K562 (cell line): ENCODE data around the gene F12. TPM values are rescaled to one million over a fixed set of nuclear protein-coding genes. Genes with fewer than 3 reads are reported as not detected.

Source experiments
- CBX1 ChIP-seq: sonication (generic); IDR thresholded peaks from 2 replicates; pipeline ENCODE4 v1.6.1; 2016; ENCODE audit warnings: antibody characterized with exemption, low read depth, mild to moderate bottlenecking
- CREBBP ChIP-seq: IDR thresholded peaks from one replicate; pipeline ENCODE4 v1.6.1; 2012; ENCODE audit warnings: low read depth, mild to moderate bottlenecking, control low read depth, inconsistent platforms, low read length
- CREM ChIP-seq: IDR thresholded peaks from 2 replicates; pipeline ENCODE4 v1.6.1; 2014; ENCODE audit warnings: antibody characterized with exemption, low read depth
- CTCFL ChIP-seq: IDR thresholded peaks from 2 replicates; pipeline ENCODE4 v1.6.1; 2011; ENCODE audit warnings: borderline replicate concordance, low read depth, mild to moderate bottlenecking, moderate library complexity, low read length; ENCODE audit not compliant: insufficient read depth, poor library complexity, severe bottlenecking
- E2F1 ChIP-seq: sonication (generic); formaldehyde crosslinking; IDR thresholded peaks from 2 replicates; pipeline ENCODE4 v1.8.1; 2023; ENCODE audit warnings: mild to moderate bottlenecking, missing genetic modification reagents, moderate library complexity
- EP300 ChIP-seq: IDR thresholded peaks from 2 replicates; pipeline ENCODE4 v1.6.1; 2012; ENCODE audit warnings: low read length, improper control_type of control experiment
- HDAC1 ChIP-seq, 2 experiments: fragments of 450-650 bp; IDR thresholded peaks; 2 replicates each; pipeline ENCODE4 v1.6.1; 2016 to 2017; ENCODE audit warnings: inconsistent platforms in 1 of 2, mild to moderate bottlenecking in 1 of 2, moderate library complexity in 1 of 2
- KLF1 ChIP-seq: fragments of 450-650 bp; IDR thresholded peaks from 2 replicates; pipeline ENCODE4 v1.6.1; 2016; ENCODE audit warnings: missing genetic modification characterization, missing compliant biosample characterization
- MTA3 ChIP-seq: fragments of 450-650 bp; formaldehyde crosslinking; IDR thresholded peaks from 2 replicates; pipeline ENCODE4 v1.6.1; 2017; ENCODE audit warnings: mild to moderate bottlenecking, borderline replicate concordance
- NCOA6 ChIP-seq: fragments of 450-650 bp; IDR thresholded peaks from 2 replicates; pipeline ENCODE4 v1.6.1; 2017; ENCODE audit warnings: mild to moderate bottlenecking
- NONO ChIP-seq, 2 experiments: fragments of 200-400 bp in 1 of 2; fragments of 450-650 bp in 1 of 2; formaldehyde crosslinking in 1 of 2; IDR thresholded peaks; 2 replicates each; pipeline ENCODE4 v1.6.1; 2017; ENCODE audit warnings: low read depth in 2 of 2, mild to moderate bottlenecking in 2 of 2, moderate library complexity in 2 of 2, low read length in 1 of 2
- NR4A1 ChIP-seq, 2 experiments: fragments of 250-450 bp in 1 of 2; fragments of 450-650 bp in 1 of 2; sonication (Bioruptor Pico) in 1 of 2; IDR thresholded peaks; 2 replicates each; pipeline versions ENCODE4 v1.4.0 to v1.6.1; 2016 to 2020; ENCODE audit warnings: mild to moderate bottlenecking in 2 of 2, missing compliant biosample characterization in 1 of 2, missing genetic modification characterization in 1 of 2, moderate library complexity in 1 of 2
- PHB2 ChIP-seq: fragments of 450-650 bp; IDR thresholded peaks from 2 replicates; pipeline ENCODE4 v1.6.1; 2017; ENCODE audit warnings: low read depth
- PML ChIP-seq: IDR thresholded peaks from 2 replicates; pipeline ENCODE4 v1.6.1; 2012; ENCODE audit warnings: low read length, inconsistent platforms
- PTBP1 ChIP-seq: fragments of 200-400 bp; formaldehyde crosslinking; IDR thresholded peaks from 2 replicates; pipeline ENCODE4 v1.6.1; 2017; ENCODE audit warnings: low read depth, low read length
- RBM17 ChIP-seq: fragments of 200-400 bp; formaldehyde crosslinking; IDR thresholded peaks from 2 replicates; pipeline ENCODE4 v1.6.1; 2017; ENCODE audit warnings: low read depth, mild to moderate bottlenecking, low read length, borderline replicate concordance
- RBM39 ChIP-seq: fragments of 200-400 bp; formaldehyde crosslinking; optimal IDR thresholded peaks from 2 replicates; pipeline ENCODE3; 2018; ENCODE audit warnings: low read depth, low read length
- RNF2 ChIP-seq: sonication (generic); IDR thresholded peaks from 2 replicates; pipeline ENCODE4 v1.6.1; 2016
- SLC30A9 ChIP-seq: fragments of 250-450 bp; sonication (Bioruptor Pico); IDR thresholded peaks from 2 replicates; pipeline ENCODE4 v1.8.0; 2022; ENCODE audit warnings: mild to moderate bottlenecking, moderate library complexity
- SMAD4 ChIP-seq: fragments of 250-450 bp; sonication (Bioruptor Pico); conservative IDR thresholded peaks from 2 replicates; pipeline ENCODE4 v1.8.0; 2021; ENCODE audit warnings: inconsistent platforms, mild to moderate bottlenecking, moderate library complexity
- SRF ChIP-seq, 2 experiments: fragments of 250-450, 450-650 bp in 1 of 2; sonication (Bioruptor Pico) in 1 of 2; sonication (generic) in 1 of 2; formaldehyde crosslinking; IDR thresholded peaks; 2 replicates each; pipeline versions ENCODE4 v1.5.0 to v1.5.1; 2020 to 2022; ENCODE audit warnings: mild to moderate bottlenecking in 1 of 2, missing genetic modification reagents in 1 of 2
- STAT5A ChIP-seq: IDR thresholded peaks from 2 replicates; pipeline ENCODE4 v1.6.1; 2012; ENCODE audit warnings: low read length, inconsistent platforms, borderline replicate concordance
- THRAP3 ChIP-seq: fragments of 450-650 bp; IDR thresholded peaks from 2 replicates; pipeline ENCODE4 v1.6.1; 2016; ENCODE audit warnings: mild to moderate bottlenecking, inconsistent platforms, borderline replicate concordance
- U2AF1 ChIP-seq: fragments of 200-400 bp; formaldehyde crosslinking; optimal IDR thresholded peaks from 2 replicates; pipeline ENCODE3; 2017; ENCODE audit warnings: mild to moderate bottlenecking, low read depth, low read length, moderate library complexity
- ZBTB7A ChIP-seq: IDR thresholded peaks from 2 replicates; pipeline ENCODE4 v1.6.1; 2011; ENCODE audit warnings: low read depth, mild to moderate bottlenecking, low read length, moderate library complexity, borderline replicate concordance; ENCODE audit not compliant: control insufficient read depth
- ZFX ChIP-seq: sonication (generic); formaldehyde crosslinking; IDR thresholded peaks from 2 replicates; pipeline ENCODE4 v1.8.0; 2022; ENCODE audit warnings: mild to moderate bottlenecking, missing genetic modification reagents, moderate library complexity
- ZNF668 ChIP-seq: fragments of 250-450 bp; sonication (Bioruptor Pico); IDR thresholded peaks from 2 replicates; pipeline ENCODE4 v1.8.0; 2022; ENCODE audit warnings: mild to moderate bottlenecking, inconsistent platforms
- polyA plus RNA-seq, 8 experiments: library from polyadenylated mRNA; depleted of rRNA in 4 of 8; stranded (reverse) in 5 of 8; unstranded in 3 of 8; fragments of >200 nt; fragmentation: Nextera tagmentation in 2 of 8; fragmentation: Illumina TruSeq in 1 of 8; extraction: Ambion mirVana in 2 of 8; extraction: Trizol in 1 of 8; gene quantifications; 2 replicates each; pipeline versions ENCODE4 v1.2.1 to v1.2.3, GENCODE V29; 2011 to 2014; ENCODE audit warnings: inconsistent platforms in 1 of 8, missing spikeins in 1 of 8
- total RNA-seq, 7 experiments: library from RNA; depleted of rRNA in 6 of 7; stranded (reverse); fragments of >200 nt in 6 of 7; fragmentation: Illumina TruSeq in 2 of 7; extraction: Trizol in 2 of 7; gene quantifications; 2 replicates each; pipeline versions ENCODE4 v1.2.1 to v1.2.3, GENCODE V29; 2011 to 2021; ENCODE audit warnings: low replicate concordance in 1 of 7

The F12 gene
- total and polyA plus RNA-seq, 9 of the 15 experiments (the other 6 are each of a cell fraction or from before 2014, with no cell fraction given), result 0.59 to 18.3 (median 3.6) TPM

GRCh38 chr5:177455036-177455660 is 45.8 kb upstream of the F12 start (continued):
- TF ChIP-seq NCOA6, result peak; percentile 17; the same call in 1 of the 2 replicates
- TF ChIP-seq HDAC1 (IDR thresholded peaks at IDR 0.05), result peak in 1 of 2 experiments; percentile 60; a peak in 2 of 4 replicates
- peak; percentile 75 for TF ChIP-seq ZBTB7A
- TF ChIP-seq RBM39, result no peak
- TF ChIP-seq NR4A1 (CRISPR knock-in tag; IDR thresholded peaks at IDR 0.05), result peak; percentile 52; the same call in 1 of the 2 replicates
- no peak for TF ChIP-seq NR4A1 (tag; IDR thresholded peaks at IDR 0.05)
- peak; percentile 66 for TF ChIP-seq CBX1
- no peak for TF ChIP-seq PTBP1
- peak; percentile 92 for TF ChIP-seq SMAD4 (CRISPR knock-in tag)
- no peak for TF ChIP-seq CREBBP
- TF ChIP-seq U2AF1, result peak; percentile 36
- TF ChIP-seq MTA3, result peak; percentile 79; the same call in 1 of the 2 replicates
- peak; percentile 85 for TF ChIP-seq E2F1 (CRISPR knock-in tag)
- TF ChIP-seq THRAP3, result no peak
- peak; percentile 32; the same call in 1 of the 2 replicates for TF ChIP-seq EP300
- peak; percentile 75 for TF ChIP-seq ZFX (CRISPR knock-in tag)
- no peak for TF ChIP-seq STAT5A
- TF ChIP-seq RNF2, result peak; percentile 28; the same call in 1 of the 2 replicates
- TF ChIP-seq PHB2, result no peak
- peak; percentile 73 for TF ChIP-seq KLF1
- no peak for TF ChIP-seq SRF (CRISPR knock-in tag; IDR thresholded peaks at IDR 0.05)
- TF ChIP-seq RBM17, result no peak
- peak; percentile 99 for TF ChIP-seq CTCFL
- TF ChIP-seq PML, result 0 out of 2 replicates have a peak, but pooled peaks have one; percentile 26
- no peak for TF ChIP-seq ZNF668 (CRISPR knock-in tag)
- TF ChIP-seq CREM, result peak; percentile 63; the same call in 1 of the 2 replicates
- TF ChIP-seq SLC30A9 (CRISPR knock-in tag), result no peak
- peak; percentile 38 to 83; a peak in 3 of 4 replicates for TF ChIP-seq NONO (IDR thresholded peaks at IDR 0.05; ENCODE audit: low read depth in 2 of 2, low read length in 1 of 2)
